Keratinocyte (primary cell): ENCODE data around the gene HAAO. TPM values are rescaled to one million over a fixed set of nuclear protein-coding genes. Genes with fewer than 3 reads are reported as not detected.

Experiments used
- DNase-seq: peaks from one replicate; pipeline ENCODE4 v3.0.0-alpha.2; 2011; ENCODE audit warnings: low read depth, missing footprints, low spot score
- FAIRE-seq: peaks from 2 replicates; lab custom pipeline; 2011; peaks lifted over from hg19 to GRCh38; lab: Jason Lieb, UNC
- H2AFZ ChIP-seq: 2 replicates; pipeline ENCODE4 v1.6.0; 2012; ENCODE audit warnings: low read length, control low read depth, inconsistent platforms; ENCODE audit not compliant: control insufficient read depth
- H3K27ac ChIP-seq: 2 replicates; pipeline ENCODE4 v1.5.1; 2011; ENCODE audit warnings: low read length; ENCODE audit not compliant: control insufficient read depth, insufficient read depth
- H3K27me3 ChIP-seq: 3 replicates; pipeline ENCODE4 v1.6.0; 2011; ENCODE audit warnings: low read length; ENCODE audit not compliant: control insufficient read depth, insufficient read depth; ENCODE audit errors: extremely low read depth
- H3K36me3 ChIP-seq, 2 experiments: 2 replicates in 1 of 2; 3 replicates in 1 of 2; pipeline ENCODE4 v1.5.1; 2011; ENCODE audit warnings: low read length in 2 of 2, mild to moderate bottlenecking in 1 of 2; ENCODE audit not compliant: control insufficient read depth in 2 of 2, insufficient read depth in 2 of 2; ENCODE audit errors: extremely low read depth in 1 of 2
- H3K4me1 ChIP-seq: 3 replicates; pipeline ENCODE4 v1.5.1; 2011; ENCODE audit warnings: low read length; ENCODE audit not compliant: control insufficient read depth, insufficient read depth; ENCODE audit errors: extremely low read depth
- H3K4me2 ChIP-seq: 3 replicates; pipeline ENCODE4 v1.6.0; 2011; ENCODE audit warnings: low read depth, low read length; ENCODE audit not compliant: control insufficient read depth, insufficient read depth; ENCODE audit errors: extremely low read depth
- H3K4me3 ChIP-seq, 3 experiments: fragments of 200-600 bp in 1 of 3; sonication (generic) in 1 of 3; 2 replicates in 2 of 3; 3 replicates in 1 of 3; pipeline ENCODE4 v1.5.1; 2011 to 2016; ENCODE audit warnings: low read length in 3 of 3, mild to moderate bottlenecking in 3 of 3, control low read depth in 2 of 3, inconsistent platforms in 1 of 3, low read depth in 1 of 3, mixed read lengths in 1 of 3, mixed run types in 1 of 3, moderate library complexity in 1 of 3; ENCODE audit not compliant: control insufficient read depth in 2 of 3, insufficient read depth in 2 of 3; ENCODE audit errors: extremely low read depth in 1 of 3
- H3K79me2 ChIP-seq: 2 replicates; pipeline ENCODE4 v1.6.0; 2012; ENCODE audit warnings: low read length; ENCODE audit not compliant: control insufficient read depth, insufficient read depth
- H3K9ac ChIP-seq: 3 replicates; pipeline ENCODE4 v1.6.0; 2011; ENCODE audit warnings: low read length; ENCODE audit not compliant: control insufficient read depth, insufficient read depth; ENCODE audit errors: extremely low read depth
- H3K9me1 ChIP-seq: 3 replicates; pipeline ENCODE4 v1.6.0; 2011; ENCODE audit warnings: low read length; ENCODE audit not compliant: control insufficient read depth, insufficient read depth; ENCODE audit errors: extremely low read depth
- H3K9me3 ChIP-seq: 2 replicates; pipeline ENCODE4 v1.5.1; 2012; ENCODE audit warnings: low read depth, low read length; ENCODE audit not compliant: control insufficient read depth
- H4K20me1 ChIP-seq: 3 replicates; pipeline ENCODE4 v1.6.0; 2011; ENCODE audit warnings: low read length; ENCODE audit not compliant: control insufficient read depth, insufficient read depth; ENCODE audit errors: extremely low read depth
- CTCF ChIP-seq, 3 experiments: IDR thresholded peaks in 1 of 3; conservative IDR thresholded peaks in 1 of 3; optimal IDR thresholded peaks in 1 of 3; 2 replicates in 2 of 3; 3 replicates in 1 of 3; pipeline versions ENCODE3 to v1.5.1; 2011; ENCODE audit warnings: low read length in 3 of 3, mild to moderate bottlenecking in 3 of 3, moderate library complexity in 2 of 3, control low read depth in 1 of 3, inconsistent platforms in 1 of 3; ENCODE audit not compliant: insufficient read depth in 2 of 3; ENCODE audit errors: extremely low read depth in 1 of 3
- EZH2 ChIP-seq: IDR thresholded peaks from one replicate; pipeline ENCODE4 v1.6.1; 2012; ENCODE audit warnings: inconsistent platforms, mild to moderate bottlenecking, low read length, moderate library complexity
- dilution Hi-C: fragments of 300-500 bp; cut with MboI; formaldehyde crosslinking; loops from one replicate; pipeline ENCODE4 v1.7.0; 2020; ENCODE audit warnings: low sequenced_read_pairs; ENCODE audit not compliant: extremely low pct_ligation_motif_present
- polyA plus RNA-seq, 5 experiments: library from polyadenylated mRNA; depleted of rRNA in 3 of 5; stranded (reverse) in 3 of 5; stranded (forward) in 1 of 5; unstranded in 1 of 5; fragments of >200 nt; gene quantifications; 1 replicate in 1 of 5; 2 replicates in 3 of 5; 3 replicates in 1 of 5; pipeline versions ENCODE4 v1.2.1 to v1.2.3, GENCODE V29; 2011 to 2012; ENCODE audit warnings: missing spikeins in 2 of 5, low read depth in 1 of 5, low replicate concordance in 1 of 5

HAAO gene
- polyA plus RNA-seq, 1 donor (not counting 4 experiments of a cell fraction or from before 2014, with no cell fraction given): 0.08 TPM

DNA sequence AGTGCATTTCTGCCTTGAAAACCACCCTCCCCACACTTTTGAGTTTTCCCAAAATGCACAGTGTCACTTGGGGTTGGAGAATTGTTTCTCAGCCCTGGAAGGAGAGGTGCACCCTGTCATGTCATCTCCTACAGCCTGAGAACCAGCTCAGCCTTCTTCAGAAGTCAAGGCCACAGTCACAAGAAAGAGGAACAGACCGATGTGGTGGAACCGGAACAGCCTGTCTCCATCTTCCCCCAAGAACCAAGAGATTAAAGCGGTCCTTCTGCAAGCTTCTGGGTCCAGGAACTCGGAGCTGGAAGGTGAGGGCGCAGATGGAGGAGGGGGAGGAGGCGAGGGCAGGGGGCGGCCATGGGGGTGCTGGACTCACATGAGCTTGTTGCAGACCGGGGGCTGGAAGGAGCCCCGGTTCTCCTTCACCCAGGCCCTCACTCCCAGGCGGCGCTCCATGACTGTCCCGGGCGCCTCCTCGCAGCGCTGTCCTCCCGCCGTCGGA is 248 bp downstream of the HAAO start:
- peaks cover 13% of the 10 kb centered on the region for H3K27me3 ChIP-seq
- H3K27ac ChIP-seq: no peak overlapping the region
- H3K79me2 ChIP-seq: no peaks in the 10 kb centered on the region
- peak overlapping the region; percentile 78 for H3K4me2 ChIP-seq
- dilution Hi-C loops: no loop called here
- DNase-seq (no peak), FAIRE-seq (no peak)
- TF ChIP-seq EZH2: no peak
- TF ChIP-seq CTCF (optimal IDR thresholded peaks at IDR 0.05 in 1 of 3, IDR thresholded peaks at IDR 0.05 in 1 of 3, conservative IDR thresholded peaks at IDR 0.05 in 1 of 3; ENCODE audit: extremely low read depth in 1 of 3, insufficient read depth in 2 of 3, low read length in 3 of 3): no peak
- H3K4me3 ChIP-seq: peak overlapping the region; percentile 25 to 64 (median 55)
- H4K20me1 ChIP-seq: no peaks in the 10 kb centered on the region
- H3K4me1 ChIP-seq: peaks cover 10% of the 10 kb centered on the region
- H3K9ac ChIP-seq: peak overlapping the region; percentile 50
- H3K9me3 ChIP-seq: no peaks in the 10 kb centered on the region
- no peaks in the 10 kb centered on the region for H3K9me1 ChIP-seq
- H3K36me3 ChIP-seq: no peaks in the 10 kb centered on the region
- peak overlapping the region; percentile 37 for H2AFZ ChIP-seq

DNA sequence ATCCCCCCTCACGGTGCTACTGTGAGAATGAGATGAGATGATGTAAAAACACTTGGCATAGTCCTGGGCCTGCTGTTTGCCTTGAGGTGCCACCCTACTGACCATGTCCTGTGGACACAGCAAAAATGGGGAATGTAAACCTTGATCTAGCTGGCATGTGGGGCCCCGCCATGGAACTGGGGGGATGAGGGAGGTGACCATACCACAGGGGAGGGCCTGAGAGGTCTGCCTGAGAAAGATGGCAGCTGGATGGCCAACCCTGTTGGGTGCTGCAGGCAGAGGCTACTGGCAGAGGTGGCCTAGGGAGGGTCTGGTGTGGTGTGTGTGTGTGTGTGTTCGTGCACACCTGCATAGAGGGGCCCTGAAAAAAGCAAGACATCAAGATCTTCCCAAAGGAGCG is 777 bp downstream of the HAAO start:
- peaks cover 10% of the 10 kb centered on the region for H3K4me1 ChIP-seq
- H3K79me2 ChIP-seq: no peaks in the 10 kb centered on the region
- no peak overlapping the region for H3K4me2 ChIP-seq
- TF ChIP-seq CTCF (optimal IDR thresholded peaks at IDR 0.05 in 1 of 3, IDR thresholded peaks at IDR 0.05 in 1 of 3, conservative IDR thresholded peaks at IDR 0.05 in 1 of 3; ENCODE audit: extremely low read depth in 1 of 3, insufficient read depth in 2 of 3, low read length in 3 of 3) (no peak), EZH2 (no peak)
- H3K36me3 ChIP-seq: no peaks in the 10 kb centered on the region
- H3K27me3 ChIP-seq: peaks cover 13% of the 10 kb centered on the region
- no peaks in the 10 kb centered on the region for H3K9me1 ChIP-seq
- H3K4me3 ChIP-seq: no peak overlapping the region
- dilution Hi-C loops: no loop called here
- DNase-seq: no peak
- H3K9me3 ChIP-seq: no peaks in the 10 kb centered on the region
- H3K9ac ChIP-seq: no peak overlapping the region
- H2AFZ ChIP-seq: no peak overlapping the region
- FAIRE-seq: no peak
- H4K20me1 ChIP-seq: no peaks in the 10 kb centered on the region
- no peak overlapping the region for H3K27ac ChIP-seq
